Coronary artery (tissue), 2 donors: ENCODE measurements around the gene VSIG1.

Experiments used
- DNase-seq: peaks from one replicate; pipeline ENCODE4 v3.0.0-alpha.2; 2017; ENCODE audit warnings: low spot score
- H3K27ac ChIP-seq, 2 donors: fragments of 200-600 bp; sonication (generic); one replicate each; pipeline ENCODE4 v1.5.1; 2016 to 2019
- H3K4me3 ChIP-seq: fragments of 200-600 bp; sonication (generic); 2 replicates; pipeline ENCODE4 v1.5.1; 2016; ENCODE audit warnings: mild to moderate bottlenecking, moderate library complexity
- CTCF ChIP-seq: fragments of 200-600 bp; sonication (generic); IDR thresholded peaks from one replicate; pipeline ENCODE4 v1.5.1; 2019; ENCODE audit warnings: antibody characterized with exemption

Gene VSIG1

GRCh38 chrX:108081110-108081509, 36.2 kb downstream of the VSIG1 start:
- no peak for TF ChIP-seq CTCF
- DNase-seq: no peak
- no peak overlapping the region for H3K4me3 ChIP-seq
- no peak overlapping the region for H3K27ac ChIP-seq

GRCh38 chrX:108087792-108088191, 42.9 kb downstream of the VSIG1 start:
- TF ChIP-seq CTCF: no peak
- no peak overlapping the region for H3K4me3 ChIP-seq
- H3K27ac ChIP-seq: no peak overlapping the region
- no peak for DNase-seq

- TF ChIP-seq CTCF: no peak
- no peak for DNase-seq
- Histone ChIP-seq H3K4me3 (no peak overlapping the region), H3K27ac (no peak overlapping the region)
Observed at GRCh38 chrX:108088511-108088910, 43.6 kb downstream of the VSIG1 start.

GRCh38 chrX:108090491-108091263, 45.8 kb downstream of the VSIG1 start:
- TF ChIP-seq CTCF: no peak
- no peak for DNase-seq
- H3K27ac ChIP-seq: peak overlapping the region; percentile 54 to 89
- H3K4me3 ChIP-seq: peak overlapping the region; percentile 75

GRCh38 chrX:108091264-108091877, 46.5 kb downstream of the VSIG1 start, which contains the start of the genes ATG4A and PSMD10:
TSS of gene ATG4A (plus strand) at chrX:108091778. CDS start at chrX:108091827, 49 bp downstream.
TSS of gene PSMD10 (minus strand) at chrX:108091542. CDS start at chrX:108091520, 22 bp downstream.
- TF ChIP-seq CTCF: no peak
- peak; percentile 92 for DNase-seq
- peak within 1 kb of the TSS; percentile 75 for H3K4me3 ChIP-seq
- H3K27ac ChIP-seq: peak within 1 kb of the TSS; percentile 54 to 89

- Histone ChIP-seq H3K4me3 (peak overlapping the region; percentile 75), H3K27ac (peak overlapping the region in 1 of 2 donors; percentile 73)
- no peak for TF ChIP-seq CTCF
- no peak for DNase-seq
Observed at GRCh38 chrX:108091878-108092291, 47.0 kb downstream of the VSIG1 start.

GRCh38 chrX:108097380-108097779, 52.5 kb downstream of the VSIG1 start:
- no peak for DNase-seq
- Histone ChIP-seq H3K27ac (no peak overlapping the region), H3K4me3 (no peak overlapping the region)
- TF ChIP-seq CTCF: no peak
